Subcutaneous adipose tissue (tissue), 4 donors: ENCODE measurements around the gene S1PR5. TPM values are rescaled to one million over a fixed set of nuclear protein-coding genes. Genes with fewer than 3 reads are reported as not detected.

ENCODE experiments used
- CTCF ChIP-seq: fragments of 450-650 bp; IDR thresholded peaks from one replicate; pipeline ENCODE4 v1.5.1; 2016; ENCODE audit warnings: low read depth, mild to moderate bottlenecking, control low read depth, antibody characterized with exemption, moderate library complexity
- total RNA-seq, 4 donors: library from RNA; depleted of rRNA; stranded (reverse); fragments of >200 nt; gene quantifications; one replicate each; pipeline ENCODE4 v1.1.0, GENCODE V29; 2016

S1PR5 gene
- total RNA-seq, 4 donors from 2014 or later: 0.17 to 0.65 TPM; not detected in 2

GRCh38 chr19:10560154-10560553 lies 42.9 kb upstream of the S1PR5 start:
- TF ChIP-seq CTCF: no peak

DNA sequence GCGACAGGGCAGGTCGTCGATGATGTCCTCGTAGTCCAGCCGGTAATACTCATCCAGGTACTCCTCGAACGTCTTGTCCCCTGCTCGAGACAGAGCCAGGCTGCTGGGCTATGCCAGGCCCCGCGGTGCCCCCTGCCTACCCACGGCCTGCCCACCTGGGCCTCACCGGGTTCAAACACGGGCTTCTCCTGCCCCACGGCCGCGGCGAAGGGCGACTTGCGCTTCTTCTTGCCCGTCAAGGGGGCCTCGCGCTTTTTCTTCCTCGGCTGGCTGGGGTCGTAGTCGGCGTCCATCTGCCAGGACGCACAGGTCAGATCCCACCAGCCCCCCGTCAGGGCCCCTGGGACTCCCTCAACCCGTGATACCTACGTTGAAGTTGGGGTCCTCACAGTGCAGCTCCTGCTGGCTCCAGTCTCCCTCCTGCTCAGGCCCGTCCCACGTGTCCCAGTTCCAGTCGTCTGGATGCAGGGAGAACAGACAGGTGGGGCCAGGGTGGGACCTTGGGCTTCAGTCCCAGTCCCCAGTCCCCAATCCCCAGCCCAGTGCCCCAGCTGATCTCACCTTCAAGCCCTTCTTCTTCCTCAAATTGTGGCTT lies 40.5 kb upstream of the S1PR5 start:
- TF ChIP-seq CTCF: no peak

GRCh38 chr19:10555610-10555973 lies 38.3 kb upstream of the S1PR5 start:
- no peak for TF ChIP-seq CTCF

DNA sequence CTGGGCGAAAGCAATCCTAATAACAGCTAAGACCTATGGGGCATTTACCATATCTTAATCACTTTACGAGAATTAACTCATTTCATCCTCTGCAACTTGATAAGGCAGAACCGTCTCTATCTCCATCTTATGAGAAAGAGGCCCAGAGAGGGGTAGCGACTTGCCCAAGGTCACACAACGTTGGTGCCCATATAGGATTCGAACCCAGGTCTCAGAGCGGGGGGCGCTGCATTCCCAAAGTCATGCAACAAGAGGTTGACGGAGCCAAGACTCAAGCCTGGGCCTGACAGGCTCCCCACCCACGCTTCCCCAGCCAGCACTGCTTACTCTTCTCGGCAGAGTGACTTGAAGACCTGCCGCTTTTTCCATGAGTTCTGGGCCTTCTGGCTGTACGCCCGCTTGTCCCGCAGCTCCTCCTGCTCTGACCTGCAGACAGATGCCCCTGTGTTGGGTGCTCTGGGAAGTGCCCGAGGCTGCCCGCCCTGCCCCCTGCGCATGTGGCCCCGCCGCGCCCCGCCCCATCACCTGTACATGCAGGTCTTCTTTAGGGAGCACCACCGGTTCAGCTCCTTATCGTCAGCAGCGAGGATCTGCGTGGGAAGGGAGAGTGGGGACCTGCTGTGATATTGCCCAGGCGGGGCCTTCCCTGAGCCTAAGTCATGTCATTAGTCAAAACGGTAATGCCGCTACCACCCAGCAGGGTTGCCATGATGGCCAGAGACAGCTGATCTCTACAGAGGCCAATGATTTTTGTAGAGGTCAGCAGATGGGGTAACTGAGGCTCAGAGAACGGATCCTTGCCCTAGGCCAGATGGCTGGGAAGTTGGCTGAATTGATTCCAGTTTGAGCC lies 37.7 kb upstream of the S1PR5 start:
- no peak for TF ChIP-seq CTCF

- TF ChIP-seq CTCF: no peak
These were observed 36.7 kb upstream of the S1PR5 start for GRCh38 chr19:10553943-10554381.

DNA sequence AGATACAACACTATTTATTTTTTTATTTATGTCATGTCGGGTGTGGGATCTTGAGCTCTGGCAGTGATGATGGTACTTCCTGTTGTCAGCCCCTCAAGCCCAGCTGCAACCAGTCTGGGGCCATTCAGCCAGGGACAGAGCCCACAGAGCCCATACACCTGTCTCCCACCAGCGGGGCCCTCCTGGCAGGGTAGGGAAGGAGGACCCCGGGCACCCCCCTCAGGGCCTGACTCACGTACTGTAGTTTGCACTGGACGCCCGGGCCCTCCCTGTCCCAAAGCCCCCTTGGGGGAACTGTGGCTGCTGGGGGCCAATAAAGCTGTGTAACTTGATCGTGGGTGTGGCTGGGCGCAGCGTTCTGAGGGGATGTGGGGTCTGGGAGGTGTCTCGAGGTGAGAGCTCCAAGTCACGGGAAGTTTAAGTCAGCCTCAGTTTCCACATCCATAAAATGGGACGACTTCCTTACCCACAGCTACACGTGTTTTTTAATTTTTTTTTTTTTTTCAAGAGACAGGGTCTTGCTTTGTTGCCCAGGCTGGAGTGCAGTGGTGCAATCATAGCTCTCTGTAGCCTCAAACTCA lies 35.9 kb upstream of the S1PR5 start:
- TF ChIP-seq CTCF: no peak

GRCh38 chr19:10552510-10553053 lies 35.3 kb upstream of the S1PR5 start:
- no peak for TF ChIP-seq CTCF
